Effector CD4-positive, alpha-beta T cell (primary cell): ENCODE data around the gene CCDC63.
"Not testable (repeated sequence)": the region's sequence is repeated elsewhere in the genome, so short reads cannot be mapped to it uniquely, and the experiment has no call there.

Experiments
- DNase-seq: peaks from one replicate; pipeline ENCODE4 v3.0.0-alpha.2; 2020

Gene CCDC63

GRCh38 chr12:110844551-110845338, 2.0 kb upstream of the CCDC63 start:
- DNase-seq = no peak

- DNase-seq = no peak
These were observed 1.5 kb upstream of the CCDC63 start for GRCh38 chr12:110845339-110845682.

- DNase-seq = no peak
These were observed 1.6 kb downstream of the CCDC63 start for GRCh38 chr12:110848314-110848923.

- DNase-seq = no peak
These were observed 2.4 kb downstream of the CCDC63 start for GRCh38 chr12:110849221-110849620.

GRCh38 chr12:110849748-110850403, 3.1 kb downstream of the CCDC63 start:
- no peak for DNase-seq

- DNase-seq = no peak
These were observed 4.0 kb downstream of the CCDC63 start for GRCh38 chr12:110850762-110851161.

GRCh38 chr12:110853836-110854235, 7.0 kb downstream of the CCDC63 start:
- DNase-seq = no peak

- DNase-seq = no peak
These were observed 9.8 kb downstream of the CCDC63 start for GRCh38 chr12:110856542-110856941.

GRCh38 chr12:110857528-110857927, 10.7 kb downstream of the CCDC63 start:
- DNase-seq = no peak

GRCh38 chr12:110857954-110858353, 11.2 kb downstream of the CCDC63 start:
- DNase-seq = not testable (repeated sequence)

GRCh38 chr12:110858848-110859247, 12.1 kb downstream of the CCDC63 start:
- no peak for DNase-seq

GRCh38 chr12:110860833-110861296, 14.1 kb downstream of the CCDC63 start:
- DNase-seq = no peak

- DNase-seq = no peak
These were observed 14.9 kb downstream of the CCDC63 start for GRCh38 chr12:110861729-110862128.

GRCh38 chr12:110862329-110862728, 15.5 kb downstream of the CCDC63 start:
- no peak for DNase-seq

GRCh38 chr12:110863161-110863560, 16.4 kb downstream of the CCDC63 start:
- no peak for DNase-seq

GRCh38 chr12:110865521-110865920, 18.7 kb downstream of the CCDC63 start:
- no peak for DNase-seq

GRCh38 chr12:110869026-110869425, 22.2 kb downstream of the CCDC63 start:
- no peak for DNase-seq

- DNase-seq = no peak
These were observed 23.0 kb downstream of the CCDC63 start for GRCh38 chr12:110869803-110870202.

- no peak for DNase-seq
These were observed 25.3 kb downstream of the CCDC63 start for GRCh38 chr12:110872100-110872499.

- DNase-seq = no peak
These were observed 27.6 kb downstream of the CCDC63 start for GRCh38 chr12:110874351-110874750.

- no peak for DNase-seq
These were observed 28.0 kb downstream of the CCDC63 start for GRCh38 chr12:110874781-110875180.

- no peak for DNase-seq
These were observed 33.9 kb downstream of the CCDC63 start for GRCh38 chr12:110880651-110881050.

- DNase-seq = no peak
These were observed 36.5 kb downstream of the CCDC63 start for GRCh38 chr12:110883251-110883650.
